HG03064 (cell line): ENCODE results near the gene AXIN1.

Experiments
- ATAC-seq: cut with Tn5 transposase; IDR thresholded peaks from one replicate; pipeline ENCODE4 v1.9.1; 2021; ENCODE audit warnings: low read depth; ENCODE audit not compliant: unreplicated experiment

AXIN1 gene

GRCh38 chr16:305916-306626 lies 46.5 kb downstream of the AXIN1 start:
- no peak for ATAC-seq

GRCh38 chr16:303760-304505 lies 48.6 kb downstream of the AXIN1 start:
- ATAC-seq = no peak

- ATAC-seq = no peak
Measured at GRCh38 chr16:301950-302349, 50.6 kb downstream of the AXIN1 start.

GRCh38 chr16:301235-301634 lies 51.3 kb downstream of the AXIN1 start:
- no peak for ATAC-seq

GRCh38 chr16:297832-298231 lies 54.7 kb downstream of the AXIN1 start:
- ATAC-seq = no peak

- ATAC-seq = no peak
Measured at GRCh38 chr16:296806-297510, 55.6 kb downstream of the AXIN1 start.

- ATAC-seq = no peak
Measured at GRCh38 chr16:296276-296675, 56.2 kb downstream of the AXIN1 start.

- ATAC-seq = no peak
Measured at GRCh38 chr16:293043-293775, 59.3 kb downstream of the AXIN1 start.

- ATAC-seq = no peak
Measured at GRCh38 chr16:291539-291938, 61.0 kb downstream of the AXIN1 start.

- no peak for ATAC-seq
Measured at GRCh38 chr16:290681-291405, 61.7 kb downstream of the AXIN1 start.

GRCh38 chr16:290015-290680 lies 62.4 kb downstream of the AXIN1 start:
- no peak for ATAC-seq

- no peak for ATAC-seq
Measured at GRCh38 chr16:289395-289997, 63.0 kb downstream of the AXIN1 start.

- ATAC-seq = no peak
Measured at GRCh38 chr16:287981-288920, 64.3 kb downstream of the AXIN1 start.

GRCh38 chr16:287298-287811 lies 65.2 kb downstream of the AXIN1 start:
- ATAC-seq = no peak

- ATAC-seq = no peak
Measured at GRCh38 chr16:286491-287297, 65.8 kb downstream of the AXIN1 start.

- no peak for ATAC-seq
Measured at GRCh38 chr16:285146-286055, 67.1 kb downstream of the AXIN1 start.
